GM13977 (cell line): ENCODE data around the gene OXGR1.

Source experiments
- DNase-seq: peaks from one replicate; pipeline ENCODE4 v3.0.0; 2012; ENCODE audit warnings: low spot score
- in situ Hi-C: fragments of 300-500 bp; cut with MboI; formaldehyde crosslinking; loops from one replicate; pipeline ENCODE4 v1.12.0; 2022; ENCODE audit warnings: low sequenced_read_pairs, low pct_unique_long_range_greater_than_20kb, mixed read lengths, inconsistent platforms; ENCODE audit not compliant: unreplicated experiment
- TF ChIP-seq, protein P1 (sequence below): IDR thresholded peaks from 2 replicates; pipeline ENCODE4 v1.5.1; 2012; ENCODE audit warnings: mild to moderate bottlenecking, control low read depth; ENCODE audit not compliant: insufficient read depth; ENCODE audit errors: extremely low read depth, missing control alignments

The OXGR1 gene

DNA sequence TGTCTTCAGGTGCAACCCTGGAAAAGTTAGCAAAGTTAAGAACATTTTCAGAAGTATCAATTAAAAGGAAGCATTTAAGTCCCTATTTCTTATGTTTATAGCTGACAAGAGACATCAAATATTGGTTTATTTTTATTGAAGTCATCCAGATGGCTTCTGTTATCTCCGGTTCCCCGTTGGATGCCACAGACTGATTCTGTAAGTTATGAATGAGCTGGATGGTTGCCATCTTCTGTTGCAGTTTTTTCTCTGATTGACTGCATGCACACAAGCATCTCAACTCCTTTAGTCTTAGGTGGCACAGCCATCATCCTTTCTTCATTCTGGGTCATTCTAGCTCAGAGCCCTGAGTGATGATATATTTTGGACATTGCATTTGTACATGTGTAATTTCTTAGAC, 10.6 kb upstream of the OXGR1 start:
- TF ChIP-seq, protein P1, sequence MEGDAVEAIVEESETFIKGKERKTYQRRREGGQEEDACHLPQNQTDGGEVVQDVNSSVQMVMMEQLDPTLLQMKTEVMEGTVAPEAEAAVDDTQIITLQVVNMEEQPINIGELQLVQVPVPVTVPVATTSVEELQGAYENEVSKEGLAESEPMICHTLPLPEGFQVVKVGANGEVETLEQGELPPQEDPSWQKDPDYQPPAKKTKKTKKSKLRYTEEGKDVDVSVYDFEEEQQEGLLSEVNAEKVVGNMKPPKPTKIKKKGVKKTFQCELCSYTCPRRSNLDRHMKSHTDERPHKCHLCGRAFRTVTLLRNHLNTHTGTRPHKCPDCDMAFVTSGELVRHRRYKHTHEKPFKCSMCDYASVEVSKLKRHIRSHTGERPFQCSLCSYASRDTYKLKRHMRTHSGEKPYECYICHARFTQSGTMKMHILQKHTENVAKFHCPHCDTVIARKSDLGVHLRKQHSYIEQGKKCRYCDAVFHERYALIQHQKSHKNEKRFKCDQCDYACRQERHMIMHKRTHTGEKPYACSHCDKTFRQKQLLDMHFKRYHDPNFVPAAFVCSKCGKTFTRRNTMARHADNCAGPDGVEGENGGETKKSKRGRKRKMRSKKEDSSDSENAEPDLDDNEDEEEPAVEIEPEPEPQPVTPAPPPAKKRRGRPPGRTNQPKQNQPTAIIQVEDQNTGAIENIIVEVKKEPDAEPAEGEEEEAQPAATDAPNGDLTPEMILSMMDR, result no peak
- in situ Hi-C loops, result no loop called here
- DNase-seq, result no peak

DNA sequence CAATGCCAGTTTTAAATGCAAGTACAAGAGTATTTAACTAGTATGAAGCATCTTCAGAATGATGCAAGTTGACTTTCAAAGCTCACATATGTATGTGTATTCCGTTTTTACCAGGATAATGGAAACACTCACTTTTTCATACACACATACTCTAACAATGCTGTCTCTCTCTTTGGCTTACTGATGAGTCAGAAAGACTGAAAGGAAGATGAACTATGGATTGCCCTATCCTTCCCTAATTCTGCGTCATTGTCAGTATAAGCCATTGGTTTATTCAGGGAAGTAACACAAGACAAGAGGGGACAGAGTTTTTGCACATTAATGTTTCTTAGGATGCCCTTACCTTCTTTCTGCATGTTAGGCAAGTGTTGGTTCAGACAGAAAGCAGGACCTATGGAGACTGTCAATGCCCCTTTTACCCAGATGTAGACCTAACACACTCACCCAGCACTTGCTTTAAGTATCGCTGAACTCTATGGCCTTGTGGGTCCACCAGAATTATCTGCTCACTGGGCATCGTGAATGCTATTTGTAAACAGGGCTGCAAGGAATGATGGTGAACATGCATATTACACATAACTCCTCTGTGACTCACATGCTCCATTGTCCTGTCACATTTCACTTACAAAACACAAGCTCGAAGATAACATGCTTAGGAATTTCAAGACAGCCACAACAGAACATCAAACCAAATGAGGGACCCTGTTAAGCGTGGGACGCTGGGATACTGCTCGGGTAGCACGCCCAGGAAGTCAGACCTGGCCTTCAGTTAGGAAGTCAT, 10.0 kb upstream of the OXGR1 start:
- in situ Hi-C loops, result no loop called here
- no peak for DNase-seq
- TF ChIP-seq, protein P1, result no peak

DNA sequence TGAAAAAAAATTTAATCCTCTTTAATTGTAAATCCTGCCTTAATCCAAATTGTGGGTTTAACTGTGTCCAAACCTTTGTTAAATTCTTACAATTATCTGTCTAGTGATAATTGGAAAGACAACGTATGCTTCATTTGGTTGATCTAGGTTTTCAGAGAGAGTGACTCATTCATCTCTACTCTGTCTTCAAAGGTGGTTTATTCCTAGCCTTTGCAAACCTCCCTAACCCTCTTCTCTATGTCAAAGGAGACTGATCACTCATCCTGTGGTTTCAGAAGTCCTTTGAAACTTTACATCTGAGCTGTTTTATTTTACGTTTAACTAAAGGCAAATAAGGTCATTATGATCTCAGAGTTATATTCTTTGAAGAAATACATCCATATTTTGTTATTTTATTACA, 8.8 kb upstream of the OXGR1 start:
- in situ Hi-C loops, result no loop called here
- no peak for DNase-seq
- TF ChIP-seq, protein P1, result no peak

DNA sequence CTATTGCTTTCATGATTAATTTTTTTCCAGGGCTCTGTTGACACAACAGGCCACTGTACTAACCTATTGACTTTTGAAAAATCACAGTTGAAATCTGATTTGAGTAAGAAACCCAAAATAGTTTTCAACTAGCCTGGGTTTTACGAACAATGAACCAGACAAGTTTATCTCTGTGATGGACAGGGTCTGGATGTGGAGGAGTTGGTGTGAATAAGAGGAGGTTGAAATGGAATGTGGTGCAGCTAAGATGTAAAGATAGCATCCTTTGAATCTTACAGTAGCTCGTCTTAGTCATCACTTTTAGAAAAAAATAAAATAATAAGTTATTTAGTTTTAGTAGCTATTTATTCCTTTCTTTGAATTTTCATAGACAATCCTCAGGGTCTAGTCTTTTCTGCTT, 8.3 kb upstream of the OXGR1 start:
- in situ Hi-C loops, result no loop called here
- TF ChIP-seq, protein P1, result no peak
- no peak for DNase-seq

DNA sequence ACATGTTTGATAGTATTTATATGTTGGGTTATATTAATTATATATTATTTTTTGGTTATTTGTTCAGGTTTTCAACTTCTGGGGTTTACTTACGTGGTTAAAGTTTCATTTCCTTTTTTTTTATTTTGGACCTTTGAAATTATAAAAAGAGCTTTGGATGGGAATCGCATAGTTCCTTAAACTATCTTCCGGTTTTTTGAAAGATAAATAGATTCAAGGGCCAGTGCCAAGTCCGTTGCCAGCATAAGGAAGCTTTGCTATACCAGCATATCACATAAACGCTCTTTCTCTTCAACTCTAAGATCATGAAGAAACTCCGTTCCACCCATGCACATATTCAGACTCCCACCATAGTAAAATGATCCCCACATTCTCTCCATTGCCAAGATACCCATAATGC, 7.4 kb upstream of the OXGR1 start:
- in situ Hi-C loops, result no loop called here
- DNase-seq, result no peak
- TF ChIP-seq, protein P1, result no peak

DNA sequence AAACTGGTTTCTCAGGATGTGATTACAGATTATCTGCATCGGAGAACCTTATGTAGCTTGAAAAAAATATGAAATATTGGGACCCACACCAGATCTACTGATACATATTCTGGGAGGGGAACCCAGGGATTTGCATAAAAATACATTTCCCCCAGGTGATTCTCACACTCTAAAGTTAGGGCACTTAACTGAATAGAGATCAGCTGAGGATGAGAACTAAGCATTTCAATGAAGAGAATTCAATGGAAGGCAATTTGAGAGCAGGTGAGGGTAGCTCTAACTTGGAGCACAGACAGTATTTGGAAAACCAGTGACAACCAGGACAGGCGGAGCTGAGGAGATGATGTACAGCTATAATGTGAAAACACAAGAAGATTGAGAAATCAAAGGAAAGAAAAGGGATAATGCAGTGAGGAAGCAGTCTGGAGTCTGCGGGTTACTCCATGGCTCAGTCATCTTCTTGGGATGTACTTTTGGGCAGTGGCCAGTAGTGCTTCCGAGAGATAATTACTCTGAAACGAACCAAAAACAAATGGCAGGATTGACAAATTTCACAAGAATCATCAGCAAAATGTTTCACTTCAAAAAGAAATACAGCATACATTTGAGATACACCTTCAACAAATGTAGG, 6.1 kb upstream of the OXGR1 start:
- DNase-seq, result no peak
- in situ Hi-C loops, result no loop called here
- TF ChIP-seq, protein P1, result no peak
